HPDE6-E6E7 (cell line): ENCODE measurements around the gene MPST.
A peak's percentile ranks its signal among the peaks of the same experiment; 100 is the strongest.

ENCODE experiments used
- DNase-seq: peaks from one replicate; pipeline ENCODE4 v3.0.0; 2011; ENCODE audit warnings: missing footprints; ENCODE audit errors: extremely low spot score

Gene MPST

GRCh38 chr22:37022483-37023337 is 3.2 kb downstream of the MPST start:
- no peak for DNase-seq

GRCh38 chr22:37023743-37024338 is 4.3 kb downstream of the MPST start:
- DNase-seq: no peak

GRCh38 chr22:37024339-37025157 is 5.0 kb downstream of the MPST start:
- DNase-seq: no peak

GRCh38 chr22:37025500-37026070 is 6.0 kb downstream of the MPST start:
- no peak for DNase-seq

GRCh38 chr22:37026325-37026724 is 6.8 kb downstream of the MPST start:
- DNase-seq: no peak

GRCh38 chr22:37027556-37027955 is 8.0 kb downstream of the MPST start:
- no peak for DNase-seq

GRCh38 chr22:37028692-37029674 is 9.4 kb downstream of the MPST start:
- DNase-seq: no peak

- no peak for DNase-seq
These were observed 11.2 kb downstream of the MPST start for GRCh38 chr22:37030560-37031281.

- no peak for DNase-seq
These were observed 12.6 kb downstream of the MPST start for GRCh38 chr22:37032134-37032534.

- peak; percentile 69 for DNase-seq
These were observed 13.3 kb downstream of the MPST start for GRCh38 chr22:37032535-37033460.

- DNase-seq: no peak
These were observed 14.3 kb downstream of the MPST start for GRCh38 chr22:37033605-37034430.

- DNase-seq: no peak
These were observed 17.3 kb downstream of the MPST start for GRCh38 chr22:37036655-37037377.

- DNase-seq: no peak
These were observed 18.1 kb downstream of the MPST start for GRCh38 chr22:37037669-37038068.

GRCh38 chr22:37039466-37039865 is 19.9 kb downstream of the MPST start:
- no peak for DNase-seq

GRCh38 chr22:37043209-37043827 is 23.8 kb downstream of the MPST start:
- DNase-seq: no peak

- DNase-seq: peak; percentile 82
These were observed 24.4 kb downstream of the MPST start for GRCh38 chr22:37043828-37044538.
